Adrenal gland (tissue), 5 donors: Measurements from ENCODE around the gene EEF1E1.

Experiments
- CTCF ChIP-seq, 6 experiments: fragments of 450-650 bp in 4 of 6; fragments of 200-600 bp in 2 of 6; sonication (generic) in 1 of 6; IDR thresholded peaks; 1 replicate in 5 of 6; 2 replicates in 1 of 6; pipeline versions ENCODE4 v1.5.1 to v1.8.0; 2016 to 2021; ENCODE audit warnings: antibody characterized with exemption in 6 of 6, mild to moderate bottlenecking in 2 of 6, moderate library complexity in 1 of 6
- POLR2A ChIP-seq, 2 donors: fragments of 450-650 bp; IDR thresholded peaks; one replicate each; pipeline ENCODE4 v1.6.1; 2017; ENCODE audit warnings: antibody characterized with exemption in 2 of 2, mild to moderate bottlenecking in 2 of 2, moderate library complexity in 1 of 2
- donor health status: DM: no; HTN: no; CAD: no.

- no peak for TF ChIP-seq CTCF (IDR thresholded peaks at IDR 0.05)
- no peak for TF ChIP-seq POLR2A (IDR thresholded peaks at IDR 0.05)
Measured at GRCh38 chr6:8070718-8071117, 31.6 kb downstream of the EEF1E1 start.
